Suppressor macrophage treated with lipopolysaccharide for 1 hour (primary cell): ENCODE data around the gene RBM44.

Source experiments
- DNase-seq, 3 donors: peaks; one replicate each; pipeline ENCODE4 v3.0.0-alpha.2; 2020 to 2022

The RBM44 gene

DNA sequence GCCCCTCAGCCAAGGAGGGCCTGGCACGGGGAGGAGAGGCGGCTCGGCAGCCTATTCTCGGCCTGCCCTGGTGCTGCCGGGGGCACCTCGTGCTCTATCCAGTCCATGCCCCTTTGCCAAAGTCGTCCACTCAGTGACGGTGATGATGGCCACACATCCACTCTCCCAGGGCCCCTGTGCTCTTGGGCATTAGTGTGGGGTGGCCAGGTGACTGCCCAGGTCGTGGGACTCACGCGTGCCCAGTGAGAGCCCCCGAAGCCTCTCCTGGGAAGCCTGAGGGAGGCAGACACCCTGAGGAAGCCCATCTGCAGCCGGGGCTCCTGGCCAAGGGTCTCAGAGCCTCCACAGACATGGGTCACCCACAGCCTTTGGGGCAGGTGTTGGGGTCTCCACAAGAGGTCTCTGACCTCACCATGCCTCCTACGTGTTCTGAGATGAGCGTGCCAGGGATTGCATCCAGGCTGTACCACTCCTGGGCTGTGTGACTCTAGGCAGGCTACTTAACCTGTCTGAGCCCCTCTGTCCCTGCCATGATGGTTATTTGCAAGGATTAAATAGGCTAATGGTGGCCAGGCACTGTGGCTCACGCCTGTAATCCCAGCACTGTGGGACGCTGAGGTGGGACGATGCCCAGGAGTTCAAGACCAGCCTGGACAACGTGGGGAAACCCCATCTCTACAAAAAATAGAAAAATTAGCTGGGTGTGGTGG is 73.8 kb downstream of the RBM44 start:
- DNase-seq: no peak

- peak in 2 of 3 donors; percentile 25 to 30 for DNase-seq
These were observed 74.8 kb downstream of the RBM44 start for GRCh38 chr2:237873421-237873831.

- no peak for DNase-seq
These were observed 75.4 kb downstream of the RBM44 start for GRCh38 chr2:237873897-237874551.

GRCh38 chr2:237874585-237875161 is 76.1 kb downstream of the RBM44 start:
- DNase-seq: no peak

- no peak for DNase-seq
These were observed 76.9 kb downstream of the RBM44 start for GRCh38 chr2:237875256-237876060.

DNA sequence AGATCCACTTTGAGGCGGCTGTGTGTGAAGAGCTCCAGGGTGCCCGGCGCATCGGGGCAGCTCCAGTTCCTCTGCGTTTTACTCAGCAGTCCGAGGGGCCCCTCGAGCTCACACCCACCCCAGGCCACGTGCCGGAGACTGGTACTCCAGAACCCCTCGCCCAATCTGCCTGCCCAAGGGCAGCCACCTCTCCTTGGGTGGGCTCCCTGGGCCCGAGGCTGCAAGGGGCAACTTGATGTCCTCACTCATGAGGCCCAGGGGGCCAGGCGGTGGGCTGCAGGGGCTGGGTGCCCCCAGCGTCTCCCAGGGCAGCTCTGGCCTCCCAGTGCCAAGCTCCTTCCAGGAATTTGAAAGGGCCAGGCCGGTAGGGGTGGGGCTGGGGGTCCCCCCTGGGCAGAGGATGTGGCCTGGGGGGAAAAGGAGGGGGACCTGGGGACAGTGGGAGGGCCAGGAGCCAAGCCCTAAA is 77.5 kb downstream of the RBM44 start:
- no peak for DNase-seq

DNA sequence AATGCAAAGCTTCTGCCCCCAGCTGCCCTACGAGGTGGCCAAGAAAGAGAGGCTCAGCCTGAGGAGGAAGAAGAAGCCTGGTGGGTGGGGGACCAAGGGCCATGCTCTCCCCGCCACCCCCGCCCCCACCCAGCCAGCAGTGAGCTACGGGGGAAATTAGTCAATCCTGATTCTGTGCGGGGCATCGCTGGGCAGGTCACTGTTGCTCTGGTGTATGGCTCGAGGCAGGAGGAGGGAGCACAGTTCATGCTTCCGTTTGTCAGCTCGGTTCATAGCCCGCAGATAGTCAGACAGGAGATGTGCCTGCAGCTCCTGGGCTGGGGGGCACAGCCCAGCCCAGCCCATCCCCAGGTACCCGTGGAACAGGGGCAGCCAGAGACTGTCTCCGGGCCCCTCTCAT is 78.0 kb downstream of the RBM44 start:
- peak in 1 of 3 donors; percentile 47 for DNase-seq

DNA sequence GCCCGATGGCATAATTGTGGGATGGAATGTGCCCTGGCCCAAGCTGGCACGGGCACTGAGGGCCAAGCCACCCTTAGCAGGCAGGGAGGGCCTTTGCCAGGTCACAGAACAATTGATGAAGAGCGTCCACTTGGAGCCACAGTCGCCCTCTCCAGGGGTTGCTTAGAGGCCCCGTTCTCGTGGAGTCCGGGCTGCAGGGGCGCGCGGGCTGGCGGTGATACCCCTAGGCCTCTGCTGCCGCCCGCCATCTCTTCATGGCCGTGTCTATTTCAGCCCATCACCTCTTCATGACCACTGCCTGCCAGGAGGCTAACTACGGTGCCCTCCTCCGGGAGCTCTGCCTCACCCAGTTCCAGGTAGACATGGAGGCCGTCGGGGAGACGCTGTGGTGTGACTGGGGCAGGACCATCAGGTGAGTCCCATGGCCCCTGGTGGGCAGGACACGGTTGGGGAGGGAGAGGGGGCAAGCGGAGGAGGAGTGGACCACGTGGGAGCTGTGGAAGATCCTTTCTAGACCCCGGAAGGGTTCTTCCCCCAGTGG is 78.4 kb downstream of the RBM44 start:
- no peak for DNase-seq

DNA sequence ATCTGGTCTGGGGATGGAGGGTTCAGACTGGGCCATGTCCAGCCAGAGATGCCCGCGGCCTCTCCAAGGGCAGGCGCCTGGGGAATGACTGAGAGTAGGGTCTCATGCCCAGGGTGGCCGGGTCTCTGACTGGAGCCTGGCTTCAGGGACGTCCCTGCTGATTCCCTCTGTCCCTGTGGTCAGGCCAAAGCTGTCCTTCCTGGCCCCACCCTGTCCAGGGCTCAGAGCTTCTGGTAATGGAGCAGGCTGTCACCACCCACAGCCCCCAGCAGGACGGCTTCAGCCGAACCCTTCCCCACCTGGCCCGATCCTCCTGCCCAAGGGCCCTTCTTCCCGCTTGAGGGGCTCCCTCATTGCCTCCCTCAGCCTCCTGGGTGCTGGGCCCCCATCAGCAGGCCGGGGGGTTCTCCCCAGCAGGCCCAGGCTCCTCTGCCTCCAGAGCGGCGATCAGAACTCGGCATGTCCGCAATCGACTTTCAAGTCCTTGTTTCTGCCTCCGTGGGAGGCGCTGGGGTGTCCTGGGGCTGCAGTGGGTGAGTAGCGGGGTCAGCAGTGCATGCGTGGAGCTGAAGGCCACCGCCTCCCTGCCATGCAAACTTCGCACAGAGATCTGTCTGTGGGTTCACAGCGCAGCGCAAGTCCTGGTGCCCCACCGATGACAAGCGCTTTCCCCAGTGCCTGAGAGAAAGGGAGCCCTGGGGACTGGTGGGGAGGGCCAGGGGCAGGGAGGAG is 79.2 kb downstream of the RBM44 start:
- no peak for DNase-seq

GRCh38 chr2:237878321-237879057 is 79.9 kb downstream of the RBM44 start:
- DNase-seq: no peak

GRCh38 chr2:237879058-237879430 is 80.5 kb downstream of the RBM44 start:
- no peak for DNase-seq

DNA sequence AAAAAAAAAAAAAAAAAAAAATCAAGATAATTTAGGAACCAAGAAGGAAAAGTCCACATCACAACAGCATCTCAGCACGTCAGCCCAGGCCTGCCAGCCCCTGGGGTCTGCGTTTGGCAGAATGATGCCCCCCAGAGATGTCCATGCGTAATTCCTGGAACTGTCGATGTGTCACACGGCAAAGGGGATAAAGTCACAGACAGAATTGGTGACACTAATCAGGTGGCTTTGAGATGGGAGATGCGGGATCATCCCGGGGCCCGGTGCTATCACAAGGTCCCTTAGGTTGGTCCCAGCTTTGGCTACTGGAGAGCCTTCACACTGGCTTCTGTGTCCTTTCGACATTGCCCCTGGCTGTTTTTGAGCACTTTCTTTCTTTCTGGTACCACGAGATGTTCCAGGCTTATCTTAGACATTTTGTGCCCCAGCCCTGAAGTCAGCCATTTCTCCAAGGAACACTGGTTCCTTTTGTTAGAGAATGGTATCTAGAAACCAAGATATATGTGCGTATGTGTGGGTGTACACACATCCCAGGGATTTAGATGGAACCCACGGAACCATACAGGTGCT is 81.5 kb downstream of the RBM44 start:
- no peak for DNase-seq

GRCh38 chr2:237882510-237883481 is 84.2 kb downstream of the RBM44 start:
- DNase-seq: no peak

- DNase-seq: no peak
These were observed 85.4 kb downstream of the RBM44 start for GRCh38 chr2:237883951-237884446.

GRCh38 chr2:237884681-237885080 is 86.1 kb downstream of the RBM44 start:
- no peak for DNase-seq

DNA sequence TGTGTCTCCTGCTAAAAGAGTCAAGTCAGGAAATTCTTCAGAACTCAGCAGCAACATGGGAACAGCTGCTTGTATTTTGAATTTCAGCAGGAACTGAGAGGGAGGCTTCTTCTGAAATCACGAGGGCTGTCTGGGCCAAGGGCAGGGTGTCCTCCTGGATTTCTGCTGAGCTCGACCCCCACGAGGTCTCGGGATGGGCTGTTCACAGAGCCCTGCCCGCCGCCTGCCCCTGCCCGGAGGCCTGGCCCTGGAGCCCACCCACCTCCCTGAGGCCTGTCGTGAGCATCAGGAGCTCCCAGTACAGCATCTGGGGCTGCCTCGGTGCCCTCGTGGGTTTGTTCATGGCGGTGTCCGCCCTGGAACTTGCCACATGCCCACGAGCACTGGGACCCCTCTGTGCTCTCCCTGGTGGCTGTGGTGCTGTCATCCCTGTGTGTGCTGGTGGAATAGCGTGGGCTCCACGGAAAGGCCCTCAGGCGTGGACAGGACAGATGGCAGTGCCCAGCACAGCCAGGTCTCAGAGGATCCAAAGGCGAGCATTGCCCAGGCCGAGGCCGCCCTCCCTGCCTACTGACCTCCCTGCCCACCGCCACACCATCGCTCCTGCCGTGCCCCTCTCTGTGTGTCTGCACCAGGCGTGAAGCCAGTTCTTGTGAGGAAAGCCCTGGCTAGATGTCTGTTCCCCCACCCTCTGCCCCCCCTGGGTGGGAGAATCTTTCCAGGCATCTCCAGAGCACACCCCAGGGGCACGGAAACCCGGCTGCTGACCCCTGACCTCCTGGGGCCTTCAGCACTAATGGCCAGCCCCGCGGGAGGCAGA is 86.7 kb downstream of the RBM44 start:
- no peak for DNase-seq

- DNase-seq: no peak
These were observed 87.5 kb downstream of the RBM44 start for GRCh38 chr2:237885931-237886684.
